ENCODE results near the gene LENG9.

LENG9 gene

GRCh38 chr19:54421521-54421920, 42.1 kb downstream of the LENG9 start:
- no peak for DNase-seq (ENCODE audit: low read depth)

GRCh38 chr19:54421169-54421516, 42.4 kb downstream of the LENG9 start:
- no peak for DNase-seq (ENCODE audit: low read depth)

- no peak for DNase-seq (ENCODE audit: low read depth)
These were observed 43.0 kb downstream of the LENG9 start for GRCh38 chr19:54420383-54421168.

GRCh38 chr19:54420068-54420382, 43.6 kb downstream of the LENG9 start:
- no peak for DNase-seq (ENCODE audit: low read depth)

GRCh38 chr19:54418930-54419800, 44.4 kb downstream of the LENG9 start:
- no peak for DNase-seq (ENCODE audit: low read depth)

GRCh38 chr19:54418030-54418929, 45.3 kb downstream of the LENG9 start:
- DNase-seq (ENCODE audit: low read depth): no peak

GRCh38 chr19:54416695-54417491, 46.7 kb downstream of the LENG9 start:
- no peak for DNase-seq (ENCODE audit: low read depth)

- no peak for DNase-seq (ENCODE audit: low read depth)
These were observed 47.5 kb downstream of the LENG9 start for GRCh38 chr19:54415901-54416673.

- DNase-seq (ENCODE audit: low read depth): no peak
These were observed 48.2 kb downstream of the LENG9 start, which contains the start of gene TTYH1 for GRCh38 chr19:54415208-54415900. Gene TTYH1, plus strand, starts transcription at chr19:54415464. Its CDS starts 89 bp downstream, at chr19:54415553.

- DNase-seq (ENCODE audit: low read depth): no peak
These were observed 49.4 kb downstream of the LENG9 start for GRCh38 chr19:54414156-54414555.

- no peak for DNase-seq (ENCODE audit: low read depth)
These were observed 50.7 kb downstream of the LENG9 start for GRCh38 chr19:54412877-54413276.
